ENCODE data around the gene FRMD7. TPM values are rescaled to one million over a fixed set of nuclear protein-coding genes. Genes with fewer than 3 reads are reported as not detected.
A peak's percentile ranks its signal among the peaks of the same experiment; 100 is the strongest.

FRMD7 gene
- total RNA-seq, 3 donors from 2014 or later, result not detected

DNA sequence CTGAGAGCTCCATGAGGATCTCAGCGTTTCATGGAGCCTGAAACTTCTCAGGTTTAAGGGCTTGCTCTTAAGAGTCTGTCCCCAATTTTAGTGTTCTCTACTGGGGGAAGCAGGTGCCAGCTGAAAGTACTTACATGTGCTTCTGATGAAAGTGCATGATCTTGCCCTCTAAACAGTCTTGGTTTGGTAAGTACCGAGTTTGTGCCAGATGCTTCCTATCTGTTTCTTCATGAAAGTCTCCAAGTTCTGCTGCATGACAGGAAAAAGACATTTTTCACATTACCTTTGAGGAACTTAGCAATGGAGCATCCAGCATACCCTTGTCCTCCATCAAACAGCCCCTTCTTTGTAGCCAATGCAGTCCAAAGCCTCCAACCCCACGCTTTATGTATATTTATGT, 42.0 kb downstream of the FRMD7 start:
- no peak for TF ChIP-seq CTCF (IDR thresholded peaks at IDR 0.05)
- Histone ChIP-seq H3K4me3 (no peak overlapping the region), H3K9me3 (no peaks in the 10 kb centered on the region), H3K36me3 (ENCODE audit: low read depth) (no peaks in the 10 kb centered on the region), H3K4me1 (ENCODE audit: low read depth) (no peaks in the 10 kb centered on the region)
- DNase-seq, result no peak
- ATAC-seq, result no peak
- intact Hi-C loops (cut with DNase I, micrococcal nuclease), result no loop called here

- Histone ChIP-seq H3K4me1 (ENCODE audit: low read depth) (no peaks in the 10 kb centered on the region), H3K9me3 (no peaks in the 10 kb centered on the region), H3K36me3 (ENCODE audit: low read depth) (no peaks in the 10 kb centered on the region), H3K4me3 (no peak overlapping the region)
- TF ChIP-seq CTCF (IDR thresholded peaks at IDR 0.05), result no peak
- ATAC-seq (peak; percentile 23), DNase-seq (no peak)
- intact Hi-C loops (cut with DNase I, micrococcal nuclease), result no loop called here
These were observed 49.9 kb downstream of the FRMD7 start for GRCh38 chrX:132077912-132078311.

DNA sequence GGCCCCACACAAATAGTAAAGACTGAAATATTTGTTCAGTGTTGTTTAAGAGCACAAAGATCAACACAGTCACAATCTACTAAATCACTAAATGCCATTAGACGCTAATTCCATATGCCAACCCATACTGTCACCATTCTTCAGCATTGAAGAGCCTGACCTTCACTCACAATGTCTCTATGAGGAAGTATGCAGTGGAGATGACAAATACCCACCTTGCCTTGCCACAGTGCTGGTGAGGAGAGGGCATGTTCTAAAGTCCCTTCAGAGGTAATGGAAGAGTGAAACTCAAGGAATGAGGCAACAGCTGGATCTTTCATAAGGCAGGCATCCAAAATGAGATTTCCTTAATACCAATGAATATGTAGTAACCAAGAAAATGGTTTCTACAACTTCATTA, 50.4 kb downstream of the FRMD7 start:
- Histone ChIP-seq H3K36me3 (ENCODE audit: low read depth) (no peaks in the 10 kb centered on the region), H3K9me3 (no peaks in the 10 kb centered on the region), H3K4me3 (no peak overlapping the region), H3K4me1 (ENCODE audit: low read depth) (no peaks in the 10 kb centered on the region)
- ATAC-seq, result no peak
- DNase-seq, result no peak
- no peak for TF ChIP-seq CTCF (IDR thresholded peaks at IDR 0.05)
- intact Hi-C loops (cut with DNase I, micrococcal nuclease), result no loop called here

GRCh38 chrX:132071254-132071653, 56.6 kb downstream of the FRMD7 start:
- H3K4me3 ChIP-seq, result no peak overlapping the region
- H3K9me3 ChIP-seq, result no peaks in the 10 kb centered on the region
- no peak for TF ChIP-seq CTCF (IDR thresholded peaks at IDR 0.05)
- no peaks in the 10 kb centered on the region for H3K4me1 ChIP-seq (ENCODE audit: low read depth)
- ATAC-seq (no peak), DNase-seq (no peak)
- H3K36me3 ChIP-seq (ENCODE audit: low read depth), result no peaks in the 10 kb centered on the region
- intact Hi-C loops (cut with DNase I, micrococcal nuclease), result no loop called here

DNA sequence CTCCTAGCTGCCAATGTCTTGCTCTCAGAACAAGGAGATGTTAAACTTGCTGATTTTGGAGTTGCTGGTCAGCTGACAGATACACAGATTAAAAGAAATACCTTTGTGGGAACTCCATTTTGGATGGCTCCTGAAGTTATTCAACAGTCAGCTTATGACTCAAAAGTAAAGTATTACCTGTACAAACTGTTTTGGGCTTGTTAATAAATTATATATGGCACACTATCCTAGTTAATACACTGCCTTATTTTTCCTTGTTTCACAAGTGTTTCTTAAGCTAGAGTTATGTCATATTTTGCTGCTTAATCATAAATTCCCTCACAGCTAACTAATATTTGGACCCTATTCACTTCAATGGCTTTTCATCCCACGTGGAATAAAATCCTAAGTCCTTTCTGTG, 59.4 kb downstream of the FRMD7 start:
- DNase-seq (no peak), ATAC-seq (no peak)
- Histone ChIP-seq H3K4me3 (no peak overlapping the region), H3K9me3 (no peaks in the 10 kb centered on the region), H3K36me3 (ENCODE audit: low read depth) (no peaks in the 10 kb centered on the region), H3K4me1 (ENCODE audit: low read depth) (no peaks in the 10 kb centered on the region)
- intact Hi-C loops (cut with DNase I, micrococcal nuclease), result no loop called here
- TF ChIP-seq CTCF (IDR thresholded peaks at IDR 0.05), result no peak

DNA sequence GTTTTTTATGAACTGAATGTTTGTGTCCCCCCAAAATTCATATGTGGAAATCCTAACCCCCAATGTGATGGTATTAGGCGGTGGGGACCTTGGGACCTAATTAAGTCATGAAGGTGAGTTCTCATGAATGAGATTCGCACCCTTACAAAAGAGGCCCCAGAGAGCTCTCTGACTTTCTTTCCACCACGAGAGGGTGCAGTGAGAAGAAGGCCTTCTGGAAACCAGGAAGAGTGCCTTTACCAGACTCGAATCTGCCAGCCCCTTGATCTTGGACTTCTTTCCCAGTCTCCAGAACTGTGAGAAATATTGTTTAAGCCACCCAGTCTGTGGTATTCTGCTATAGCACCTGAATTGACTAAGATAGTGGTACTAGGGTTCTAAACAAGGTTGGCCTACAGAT, 64.0 kb downstream of the FRMD7 start:
- Histone ChIP-seq H3K9me3 (no peaks in the 10 kb centered on the region), H3K4me3 (no peak overlapping the region), H3K36me3 (ENCODE audit: low read depth) (no peaks in the 10 kb centered on the region), H3K4me1 (ENCODE audit: low read depth) (no peaks in the 10 kb centered on the region)
- ATAC-seq (no peak), DNase-seq (no peak)
- intact Hi-C loops (cut with DNase I, micrococcal nuclease), result no loop called here
- TF ChIP-seq CTCF (IDR thresholded peaks at IDR 0.05), result no peak

Data from mucosa of descending colon (tissue), 3 donors.